GM19463 (cell line): ENCODE measurements around the gene MIGA1.
"Not testable (repeated sequence)": the region's sequence is repeated elsewhere in the genome, so short reads cannot be mapped to it uniquely, and the experiment has no call there.

ENCODE experiments used
- ATAC-seq: cut with Tn5 transposase; IDR thresholded peaks from one replicate; pipeline ENCODE4 v1.9.1; 2021; ENCODE audit warnings: mild to moderate bottlenecking, moderate library complexity; ENCODE audit not compliant: unreplicated experiment

Gene MIGA1

GRCh38 chr1:77796695-77797405, 17.4 kb downstream of the MIGA1 start:
- ATAC-seq, result no peak

DNA sequence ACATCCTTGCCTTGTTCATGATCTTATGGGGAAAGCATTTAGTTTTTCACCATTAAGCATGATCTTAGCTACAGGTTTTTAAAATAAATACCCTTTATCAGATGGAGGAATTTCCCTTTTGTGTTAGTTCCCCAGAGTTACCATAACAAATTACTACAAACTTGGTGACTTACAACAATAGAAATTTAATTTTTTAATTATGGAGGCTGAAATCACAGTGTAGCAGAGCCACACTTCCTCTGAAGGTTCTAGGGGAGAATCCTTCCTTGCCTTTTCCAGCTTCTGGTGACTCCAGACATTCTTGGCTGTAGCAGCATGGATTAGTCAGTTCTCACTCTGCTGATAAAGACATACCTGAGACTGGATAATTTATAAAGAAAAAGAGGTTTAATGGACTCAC, 18.5 kb downstream of the MIGA1 start:
- no peak for ATAC-seq

GRCh38 chr1:77802026-77802425, 22.6 kb downstream of the MIGA1 start:
- ATAC-seq, result no peak

- ATAC-seq, result no peak
Measured at GRCh38 chr1:77803371-77803770, 23.9 kb downstream of the MIGA1 start.

- ATAC-seq, result not testable (repeated sequence)
Measured at GRCh38 chr1:77809787-77810462, 30.5 kb downstream of the MIGA1 start.

DNA sequence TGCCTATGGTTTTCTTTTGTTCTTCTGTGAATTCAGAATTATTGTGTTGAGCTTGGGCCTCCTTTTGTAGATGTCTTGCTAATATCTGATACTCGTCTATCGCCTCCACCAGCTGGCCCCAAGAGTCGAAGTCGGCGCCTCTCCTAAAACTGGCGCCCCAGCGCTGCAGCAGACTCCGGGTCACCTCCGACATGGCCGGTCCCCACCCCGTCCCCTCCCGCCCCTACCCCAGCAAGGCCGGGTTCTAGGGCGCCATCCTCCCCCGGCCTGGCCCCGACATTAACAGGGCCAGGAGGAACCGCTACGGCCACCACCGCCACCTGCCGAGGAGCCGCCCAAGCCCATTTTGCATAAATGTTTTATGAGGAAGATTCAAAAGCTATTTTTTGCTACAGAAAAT, 32.1 kb downstream of the MIGA1 start:
- not testable (repeated sequence) for ATAC-seq

GRCh38 chr1:77817368-77818209, 38.1 kb downstream of the MIGA1 start:
- ATAC-seq, result no peak

GRCh38 chr1:77820121-77820520, 40.7 kb downstream of the MIGA1 start:
- ATAC-seq, result no peak

DNA sequence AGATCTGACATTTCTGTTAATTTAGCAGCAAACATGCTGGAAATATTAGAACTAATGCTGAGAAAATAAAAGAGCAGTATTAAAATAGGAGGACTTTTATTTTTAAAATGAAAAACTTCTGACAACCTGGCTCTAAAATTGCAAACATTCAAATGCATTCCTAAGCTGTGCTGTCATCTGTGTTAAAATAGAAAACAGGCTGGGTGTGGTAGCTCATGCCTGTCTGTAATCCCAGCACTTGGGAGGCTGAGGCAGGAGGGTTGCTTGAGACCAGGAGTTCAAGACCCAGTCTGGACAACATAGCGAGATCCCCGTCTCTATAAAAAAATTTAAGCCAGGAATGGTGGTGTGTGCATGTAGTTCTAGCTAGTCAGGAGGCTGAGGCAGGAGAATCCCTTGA, 44.6 kb downstream of the MIGA1 start:
- ATAC-seq, result no peak

DNA sequence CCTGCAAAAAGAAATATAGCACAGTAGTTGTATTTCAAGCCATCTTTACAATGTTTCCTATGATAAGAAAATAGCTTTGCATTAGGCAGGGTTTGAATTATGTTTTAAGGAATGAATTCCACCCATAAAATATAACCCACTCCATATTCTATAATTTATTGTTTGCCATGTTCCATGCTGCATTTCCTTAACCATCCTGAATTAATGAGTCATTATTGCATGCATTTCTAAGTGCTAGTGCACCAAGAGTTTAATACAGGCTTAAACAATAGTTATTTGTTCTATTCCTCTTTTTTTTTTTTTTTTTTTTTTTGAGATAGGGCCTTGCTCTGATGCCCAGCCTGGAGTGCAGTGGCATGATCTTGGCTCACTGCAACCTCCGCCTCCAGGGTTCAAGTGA, 45.2 kb downstream of the MIGA1 start:
- ATAC-seq, result no peak

- no peak for ATAC-seq
Measured at GRCh38 chr1:77825131-77825709, 45.8 kb downstream of the MIGA1 start.

DNA sequence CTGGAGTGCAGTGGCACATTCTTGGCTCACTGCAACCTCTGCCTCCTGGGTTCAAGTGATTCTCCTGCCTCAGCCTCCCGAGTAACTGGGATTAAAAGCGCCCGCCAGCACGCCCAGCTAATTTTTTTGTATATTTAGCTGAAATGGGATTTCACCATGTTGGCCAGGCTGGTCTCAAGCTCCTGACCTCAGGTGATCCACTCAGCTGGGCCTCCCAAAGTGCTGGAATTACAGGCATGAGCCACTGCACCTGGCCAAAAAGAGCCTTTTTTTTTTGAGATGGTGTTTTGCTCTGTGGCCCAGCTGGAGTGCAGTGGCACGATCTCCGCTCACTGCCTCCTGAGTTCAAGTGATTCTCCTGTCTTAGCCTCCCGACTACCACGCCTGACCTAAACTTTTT, 47.4 kb downstream of the MIGA1 start:
- ATAC-seq, result not testable (repeated sequence)

DNA sequence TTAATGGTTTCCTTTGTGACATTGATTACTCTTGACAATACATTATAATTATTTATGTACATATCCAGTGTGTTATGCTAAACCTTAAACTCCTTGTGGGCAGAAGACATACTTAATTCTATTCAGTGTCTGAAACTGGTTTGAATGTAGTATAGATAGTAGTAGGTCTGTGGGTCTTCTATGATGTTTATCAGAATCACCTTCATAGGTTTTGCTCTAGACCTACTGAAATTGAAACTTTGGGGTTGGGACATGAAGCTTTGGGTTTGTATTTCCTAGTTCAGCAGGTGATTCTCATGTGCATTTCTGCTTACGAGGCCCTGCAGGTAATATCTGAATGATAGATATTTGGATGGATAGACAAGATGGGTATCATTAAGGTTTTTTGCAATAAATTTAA, 48.6 kb downstream of the MIGA1 start:
- ATAC-seq, result no peak

DNA sequence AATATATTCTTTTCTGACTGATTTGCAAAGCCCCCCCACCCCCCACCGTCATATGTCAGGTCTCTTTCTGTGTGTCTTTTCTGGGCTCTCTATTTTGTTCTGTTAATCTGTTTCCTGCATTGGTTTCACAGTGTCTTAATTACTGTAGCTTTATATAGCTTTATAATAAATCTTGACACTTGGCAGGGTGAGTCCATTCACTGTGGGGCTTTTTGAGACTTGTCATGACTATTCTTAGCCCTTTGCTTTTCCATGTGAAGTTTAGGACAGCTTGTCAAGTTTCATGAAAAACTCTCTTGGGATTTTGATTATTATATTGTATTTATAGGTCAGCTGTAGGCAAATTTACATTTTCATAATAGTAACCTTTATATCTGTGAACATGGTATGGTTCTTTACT, 50.4 kb downstream of the MIGA1 start:
- ATAC-seq, result no peak

DNA sequence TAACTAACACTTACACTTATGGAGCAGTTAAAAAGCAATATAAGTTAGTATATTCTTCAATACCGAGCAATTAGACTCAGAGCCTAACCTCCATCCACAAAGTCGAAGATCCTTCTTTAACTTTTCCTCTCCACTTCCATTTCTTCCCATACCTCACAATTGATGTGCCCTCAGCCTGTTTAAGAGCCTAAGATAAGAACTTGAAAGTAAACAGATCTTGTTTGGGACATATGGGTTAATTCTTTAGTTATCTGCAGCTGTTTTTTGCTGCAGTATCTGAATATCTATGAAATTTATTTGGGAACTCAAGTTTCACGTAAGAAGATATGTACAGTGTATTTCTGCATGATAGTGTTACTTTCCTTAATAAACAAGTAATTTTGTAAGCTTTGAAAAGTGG, 51.5 kb downstream of the MIGA1 start:
- ATAC-seq, result no peak

- ATAC-seq, result no peak
Measured at GRCh38 chr1:77831566-77831965, 52.1 kb downstream of the MIGA1 start.

- no peak for ATAC-seq
Measured at GRCh38 chr1:77831976-77832711, 52.7 kb downstream of the MIGA1 start.

DNA sequence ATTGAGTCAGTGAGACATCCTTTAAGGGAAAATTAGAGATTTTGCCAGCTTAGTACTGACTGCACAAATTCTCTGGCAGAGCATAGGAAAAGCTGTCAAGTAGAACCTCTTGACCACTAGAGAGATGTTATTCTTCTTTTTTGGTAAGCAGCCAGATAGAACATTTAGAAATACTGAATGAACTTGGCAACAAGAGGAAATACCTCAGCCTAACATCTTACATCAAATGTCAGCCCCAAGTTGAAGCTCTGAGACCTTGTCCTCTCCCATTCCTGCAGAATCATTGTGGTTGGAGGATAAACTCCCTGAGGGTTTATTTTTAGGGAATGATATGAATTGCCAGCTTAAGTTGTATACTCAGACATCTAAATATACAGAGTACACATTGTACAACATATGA, 53.5 kb downstream of the MIGA1 start:
- no peak for ATAC-seq

- ATAC-seq, result no peak
Measured at GRCh38 chr1:77833521-77834100, 54.2 kb downstream of the MIGA1 start.

- ATAC-seq, result no peak
Measured at GRCh38 chr1:77834771-77835334, 55.4 kb downstream of the MIGA1 start.
